HUDEP-2 (cell line): ENCODE measurements around the gene PARVA.

ENCODE experiments used
- DNase-seq, 76 experiments: peaks; one replicate each; lab custom pipeline; 2025; ENCODE audit not compliant: unreplicated experiment in 76 of 76; lab: John Stamatoyannopoulos, UW

PARVA gene

DNA sequence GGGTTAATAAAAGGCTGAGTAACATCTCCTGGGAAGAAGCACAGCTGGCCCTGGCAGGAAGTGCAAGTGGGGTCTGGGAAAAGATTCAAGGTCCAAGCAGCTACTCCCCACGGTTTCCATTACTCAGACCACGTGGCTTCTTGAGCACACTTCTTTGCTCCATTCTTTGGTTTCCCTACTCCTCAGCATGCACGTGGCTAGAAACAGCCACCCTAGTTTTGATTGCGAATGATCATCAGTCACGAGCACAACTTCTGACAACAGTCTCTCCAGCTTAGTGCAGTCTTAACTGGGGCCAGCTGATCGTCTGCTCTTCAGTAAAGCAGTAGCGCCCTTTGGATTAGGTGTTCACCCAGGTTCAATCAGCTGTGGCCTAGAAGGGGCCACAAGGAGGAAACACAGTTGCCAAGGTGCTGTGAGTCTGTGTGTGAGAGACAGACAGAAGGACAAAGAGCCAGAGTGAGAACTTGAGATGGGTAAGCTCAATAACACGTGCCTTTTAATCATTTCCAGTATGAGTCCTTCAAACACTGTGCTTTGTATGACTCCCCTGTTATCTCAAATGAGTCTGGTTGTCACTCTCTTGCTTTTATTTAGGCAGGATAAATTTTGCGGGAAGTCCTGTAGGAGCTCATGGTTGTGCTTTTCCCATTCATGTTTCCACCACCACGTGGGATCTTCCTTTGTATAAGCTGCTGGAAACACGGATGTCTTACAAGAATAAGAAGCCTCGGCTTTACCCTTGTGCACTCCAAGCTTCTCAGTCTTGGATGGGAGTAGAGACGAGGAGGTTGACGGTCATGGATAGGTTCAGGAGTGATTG is 901 bp upstream of the PARVA start:
- no peak for DNase-seq

GRCh38 chr11:12377824-12378593 is 638 bp downstream of the PARVA start:
- DNase-seq: no peak

DNA sequence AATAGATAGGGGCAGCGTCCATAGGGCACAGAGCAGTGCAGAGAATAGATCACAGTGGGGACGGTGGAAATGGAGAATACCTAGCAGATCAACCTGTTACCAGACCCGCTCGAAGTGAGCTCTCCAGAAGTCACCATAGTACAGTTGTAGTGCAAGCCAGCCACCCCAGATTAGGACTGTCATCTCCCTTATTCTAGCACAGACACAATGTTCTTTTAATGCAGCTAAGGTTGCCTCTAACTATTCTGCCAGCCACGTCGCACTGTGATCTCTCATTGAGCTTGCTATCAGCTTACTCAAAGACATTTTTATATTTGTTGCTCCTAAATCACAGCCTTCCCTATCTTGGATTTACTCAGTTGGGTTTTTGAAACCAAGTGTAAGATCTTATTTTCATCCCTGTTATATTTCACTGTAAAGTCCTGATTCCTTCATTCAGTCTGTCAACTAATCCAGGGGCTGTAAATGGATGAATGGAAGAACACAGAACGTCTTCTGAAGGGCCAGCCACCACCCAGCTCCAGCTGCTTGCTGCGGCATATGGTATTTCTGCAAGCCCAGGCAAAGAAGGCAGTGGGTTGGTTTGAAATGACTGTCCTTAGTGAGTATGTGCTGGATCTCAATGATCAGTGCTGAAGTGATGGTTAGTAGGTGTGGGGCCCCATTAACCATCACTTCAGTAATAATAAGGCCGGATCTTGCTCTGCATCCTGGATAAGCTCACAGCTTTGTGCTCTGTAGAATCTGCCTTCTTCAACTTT is 3.4 kb downstream of the PARVA start:
- no peak for DNase-seq

DNA sequence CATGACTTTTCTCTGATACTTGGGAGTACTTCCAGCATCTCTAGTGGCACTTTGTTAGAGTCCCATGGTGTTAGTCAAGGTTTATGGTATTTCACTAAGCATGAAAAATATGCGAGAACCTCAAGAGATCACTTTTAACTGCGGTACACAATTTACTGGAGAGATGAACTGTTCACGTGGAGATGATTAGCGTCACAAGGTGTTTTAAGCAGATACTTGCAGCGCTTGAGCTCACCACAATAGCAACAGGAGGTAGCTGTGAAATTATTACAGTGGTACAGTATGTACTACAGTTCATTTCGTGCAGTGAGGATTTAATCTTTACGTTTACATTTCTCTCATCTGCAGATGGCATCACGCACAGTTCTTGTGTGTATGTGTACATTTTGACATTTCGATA is 4.5 kb downstream of the PARVA start:
- DNase-seq: no peak

- DNase-seq: no peak
Measured at GRCh38 chr11:12382451-12382850, 5.1 kb downstream of the PARVA start.

GRCh38 chr11:12386309-12386708 is 8.9 kb downstream of the PARVA start:
- DNase-seq: no peak

DNA sequence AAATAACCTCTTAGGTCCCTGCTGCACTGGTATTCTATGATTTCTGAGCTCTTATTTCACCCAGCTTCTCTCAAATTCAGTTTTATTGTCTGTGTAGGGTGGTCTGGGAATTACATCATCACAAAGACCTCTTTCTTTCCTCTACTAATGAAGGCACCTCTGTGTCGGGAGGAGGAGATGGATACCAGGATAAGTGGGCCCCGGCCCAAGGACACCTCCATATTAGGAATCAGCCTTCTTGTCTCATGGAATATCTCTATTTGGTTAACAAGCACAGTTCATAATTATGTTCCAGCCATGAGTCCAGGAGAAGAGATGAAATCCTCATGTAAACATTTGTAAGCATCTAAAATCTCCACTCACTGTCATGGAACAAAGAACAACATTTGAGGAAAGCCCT is 9.4 kb downstream of the PARVA start:
- DNase-seq: no peak

DNA sequence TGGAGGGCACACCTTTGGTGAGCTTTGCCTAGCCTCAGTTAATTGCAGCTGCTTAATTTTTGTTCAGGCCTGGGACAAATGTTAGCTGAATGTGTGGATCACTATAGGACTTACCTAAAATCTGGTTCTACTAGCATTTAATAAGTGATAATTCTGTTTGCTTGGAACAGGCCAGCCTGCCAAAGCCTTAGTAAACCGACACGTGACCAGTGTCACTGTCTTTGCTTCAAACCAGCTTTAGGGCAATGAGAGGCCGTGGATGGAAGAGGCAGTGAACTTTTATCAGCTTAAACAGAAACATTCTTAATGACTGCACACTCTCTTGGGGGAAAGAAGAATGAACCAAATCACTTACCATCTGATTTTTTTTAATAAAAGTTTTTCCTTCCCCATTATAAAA is 10.8 kb downstream of the PARVA start:
- no peak for DNase-seq

DNA sequence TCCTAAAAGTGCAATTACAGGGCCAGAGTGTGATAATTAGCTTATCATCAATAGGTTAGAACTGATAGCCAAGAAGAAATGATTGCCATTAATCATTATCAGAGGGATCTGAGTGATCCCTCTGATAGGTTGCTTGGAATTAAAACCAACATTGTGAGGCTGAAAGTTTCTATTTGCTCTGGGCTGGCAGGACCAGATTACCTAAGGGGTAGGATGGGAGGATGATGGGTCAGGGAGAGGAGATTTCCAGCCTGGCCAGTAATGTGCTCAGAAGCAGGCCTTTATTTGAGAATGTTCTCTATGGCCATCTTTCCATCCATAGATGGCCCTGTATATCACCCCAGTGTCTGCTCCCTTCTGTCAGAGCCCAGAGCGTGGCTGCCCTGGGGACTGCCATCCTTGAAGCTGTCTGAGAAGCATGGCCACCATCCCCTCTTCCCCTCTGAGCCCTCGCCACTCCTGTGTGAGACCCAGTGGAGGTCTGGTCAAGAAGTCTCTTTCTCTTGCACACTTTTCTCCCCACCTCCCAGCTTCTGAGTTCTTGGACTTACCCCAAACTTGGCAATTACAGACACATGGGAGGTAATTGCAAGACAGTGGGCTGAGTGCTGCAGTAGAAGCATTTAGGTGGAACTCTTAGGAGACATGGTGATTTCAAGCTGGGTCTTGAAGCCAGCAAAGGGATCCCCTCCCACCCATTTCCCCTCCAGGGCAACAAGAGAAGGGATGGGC is 11.7 kb downstream of the PARVA start:
- DNase-seq: no peak

GRCh38 chr11:12389676-12390657 is 12.6 kb downstream of the PARVA start:
- no peak for DNase-seq

DNA sequence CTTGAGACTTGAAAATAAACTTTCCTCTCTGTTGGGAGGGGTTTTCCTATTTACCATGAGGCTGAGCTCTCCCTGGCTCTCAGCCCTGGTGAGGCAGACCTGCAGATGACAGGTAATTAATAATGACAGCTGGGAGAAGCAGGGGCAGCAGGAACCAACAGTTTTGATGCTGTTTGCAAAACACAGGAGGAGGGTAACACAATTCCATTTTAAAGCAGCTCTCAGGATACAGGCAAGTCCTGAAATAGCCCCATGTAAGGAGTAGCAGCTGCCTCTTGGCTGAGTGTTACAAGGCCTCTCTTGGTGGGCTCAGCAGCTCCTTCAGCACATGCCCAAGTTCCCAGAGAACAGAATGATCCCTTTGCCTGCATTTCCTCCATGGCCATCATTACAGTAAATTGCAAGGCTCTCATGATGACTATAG is 13.3 kb downstream of the PARVA start:
- no peak for DNase-seq

- no peak for DNase-seq
Measured at GRCh38 chr11:12392672-12393071, 15.3 kb downstream of the PARVA start.

DNA sequence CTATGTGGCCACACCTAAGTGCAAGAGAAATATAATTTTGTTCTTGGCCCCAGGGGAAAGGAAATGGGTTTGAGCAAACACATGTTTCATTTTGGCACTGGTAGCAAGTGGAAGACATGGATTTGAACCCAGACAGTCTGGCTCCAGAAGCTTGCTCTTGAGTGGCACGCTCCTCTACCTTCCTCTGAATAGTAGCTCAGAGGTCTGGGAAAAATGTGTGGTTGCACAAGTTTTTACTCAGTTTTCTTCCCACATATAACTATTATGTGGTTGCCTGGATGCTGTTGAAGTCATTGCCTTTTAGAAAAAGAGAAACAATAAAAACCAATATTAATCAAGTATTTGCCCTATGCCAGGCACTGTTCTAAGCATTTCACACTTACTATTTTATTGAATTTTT is 16.3 kb downstream of the PARVA start:
- no peak for DNase-seq

GRCh38 chr11:12394601-12395000 is 17.2 kb downstream of the PARVA start:
- DNase-seq: no peak

GRCh38 chr11:12395333-12395732 is 18.0 kb downstream of the PARVA start:
- no peak for DNase-seq

DNA sequence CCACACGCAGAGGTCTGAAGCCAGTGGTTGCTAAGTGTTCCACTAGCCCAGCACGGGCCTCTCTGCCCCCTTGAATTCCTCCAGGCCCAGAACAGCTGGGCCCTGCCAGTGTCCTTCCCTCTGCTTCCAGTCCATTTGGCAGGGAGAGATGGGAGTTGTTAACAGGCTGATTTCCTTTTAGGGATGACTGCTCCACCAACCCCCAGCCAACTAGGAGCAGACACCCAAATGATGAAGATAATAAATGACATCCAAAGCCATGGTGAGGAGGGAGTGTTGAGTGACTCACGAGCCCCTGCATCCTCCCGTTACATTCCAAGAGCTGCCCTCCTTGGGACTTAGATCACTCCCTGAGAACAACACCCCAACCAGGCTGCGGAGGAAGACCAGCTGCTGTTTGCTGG is 20.6 kb downstream of the PARVA start:
- no peak for DNase-seq

DNA sequence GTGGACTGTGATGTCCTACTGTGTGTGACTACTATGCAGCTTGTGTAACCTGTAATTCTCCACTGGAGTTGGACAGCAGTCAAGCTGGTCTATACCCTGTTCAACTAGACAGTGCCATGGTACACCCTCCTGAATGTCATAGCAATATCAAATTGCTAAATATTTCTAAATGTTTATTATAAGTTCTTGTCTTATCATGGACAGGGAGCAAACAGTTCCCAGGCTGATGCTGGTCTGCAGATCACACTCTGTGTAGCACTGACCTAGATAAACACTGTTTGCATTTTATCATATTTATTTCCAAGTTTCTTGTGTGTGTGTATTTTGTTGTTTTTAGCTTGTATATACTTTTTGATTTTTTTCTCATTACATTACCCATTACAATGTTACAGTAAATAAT is 22.0 kb downstream of the PARVA start:
- no peak for DNase-seq

DNA sequence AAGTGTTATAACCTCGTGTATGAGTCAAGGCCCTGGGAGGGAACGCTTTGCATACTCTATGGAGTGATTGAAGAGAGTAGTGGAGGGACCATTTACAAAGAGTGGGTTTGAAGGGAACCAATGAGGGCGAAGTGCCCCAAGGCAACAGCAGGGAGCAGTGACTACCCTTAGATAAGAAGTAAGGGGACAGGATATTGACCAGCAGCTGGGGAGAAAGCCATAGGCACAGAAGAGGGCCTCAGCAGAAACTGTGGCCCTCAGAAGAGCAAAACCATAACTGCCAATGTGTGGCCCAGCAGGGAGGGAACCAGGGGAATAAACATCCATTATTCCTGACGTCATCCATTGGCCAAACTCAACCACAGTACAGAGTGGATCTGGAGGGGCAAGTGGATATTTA is 24.7 kb downstream of the PARVA start:
- no peak for DNase-seq

DNA sequence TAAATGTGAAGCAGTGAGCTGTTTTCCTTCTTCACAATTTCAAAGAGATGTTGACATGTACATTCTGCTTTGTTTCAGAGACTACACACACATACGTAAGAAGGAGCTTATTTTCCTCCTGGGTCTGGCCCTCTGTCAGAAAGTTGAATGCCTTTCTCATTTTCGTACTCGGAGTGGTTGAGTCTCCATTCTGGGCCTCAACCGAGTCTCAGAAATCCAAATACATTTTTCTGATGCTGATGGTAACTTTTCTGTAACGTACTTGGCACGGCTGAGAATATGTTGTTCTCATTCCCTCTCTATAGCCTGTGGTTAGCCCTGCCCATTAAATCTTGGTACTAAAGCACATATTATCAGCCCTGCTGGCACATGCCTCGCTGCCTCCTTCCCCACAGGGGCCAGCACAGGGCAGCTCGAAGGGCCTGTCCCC is 25.3 kb downstream of the PARVA start:
- no peak for DNase-seq
